HK-2 (cell line): ENCODE results near the gene CORO2A.
"Not testable (repeated sequence)": the region's sequence is repeated elsewhere in the genome, so short reads cannot be mapped to it uniquely, and the experiment has no call there.

Source experiments
- DNase-seq: peaks from one replicate; pipeline ENCODE4 v3.0.0-alpha.2; 2018; ENCODE audit not compliant: unreplicated experiment

Gene CORO2A

DNA sequence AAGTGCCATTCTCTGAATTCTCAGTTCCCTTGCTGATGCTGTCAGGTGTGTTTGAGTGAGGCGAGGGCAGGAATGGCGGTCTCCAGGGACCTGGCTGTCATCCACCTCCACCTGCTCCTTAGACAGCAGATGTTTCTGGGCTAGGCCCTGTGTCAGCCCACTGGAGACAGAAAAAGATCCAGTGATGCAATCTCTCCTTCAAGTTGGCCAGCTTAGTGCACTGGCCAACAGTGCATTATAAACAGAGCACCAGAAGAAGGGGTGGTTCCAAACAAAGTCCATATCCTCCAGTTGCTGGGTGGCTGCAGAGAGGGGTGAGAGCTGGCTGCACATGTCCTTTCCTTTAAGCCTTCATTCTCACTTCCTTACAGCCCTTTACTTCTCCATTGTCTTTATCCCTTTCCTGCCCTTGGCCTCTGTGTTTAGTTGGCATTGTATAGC is 109.4 kb downstream of the CORO2A start:
- DNase-seq, result no peak

GRCh38 chr9:98081477-98082219 is 110.8 kb downstream of the CORO2A start:
- DNase-seq, result peak; percentile 47

DNA sequence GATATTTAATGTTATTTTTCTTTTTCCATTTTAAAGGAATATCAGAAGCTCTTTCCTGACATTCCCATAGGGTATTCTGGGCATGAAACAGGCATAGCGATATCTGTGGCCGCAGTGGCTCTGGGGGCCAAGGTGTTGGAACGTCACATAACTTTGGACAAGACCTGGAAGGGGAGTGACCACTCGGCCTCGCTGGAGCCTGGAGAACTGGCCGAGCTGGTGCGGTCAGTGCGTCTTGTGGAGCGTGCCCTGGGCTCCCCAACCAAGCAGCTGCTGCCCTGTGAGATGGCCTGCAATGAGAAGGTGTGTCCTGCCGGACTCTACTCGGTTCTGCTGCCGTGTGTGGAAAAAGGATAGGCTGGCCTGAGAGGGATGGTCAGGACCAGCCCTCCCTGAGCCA is 111.7 kb downstream of the CORO2A start:
- DNase-seq, result no peak

DNA sequence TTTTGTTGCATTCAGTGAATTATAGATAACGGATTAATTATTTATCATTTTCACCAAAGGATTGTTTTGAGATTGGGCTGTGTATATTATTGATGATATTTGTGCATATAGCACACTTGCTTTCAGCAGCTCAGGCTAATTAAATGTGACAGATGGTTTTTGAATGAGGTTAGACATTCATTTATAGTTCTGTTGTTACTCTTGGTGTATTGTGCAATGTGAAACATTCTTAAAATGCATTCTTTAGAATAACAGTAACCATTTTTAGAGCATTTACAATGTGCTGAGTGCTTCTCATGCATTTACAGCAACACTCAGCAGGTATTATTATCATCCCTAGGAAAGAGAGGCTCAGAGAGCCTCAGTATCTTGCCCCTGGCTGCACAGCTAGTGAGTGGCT is 112.1 kb downstream of the CORO2A start:
- DNase-seq, result no peak

GRCh38 chr9:98078895-98079294 is 113.5 kb downstream of the CORO2A start:
- no peak for DNase-seq

GRCh38 chr9:98076514-98076890 is 115.9 kb downstream of the CORO2A start:
- not testable (repeated sequence) for DNase-seq

- peak; percentile 36 for DNase-seq
These were observed 117.1 kb downstream of the CORO2A start for GRCh38 chr9:98075332-98075805.

DNA sequence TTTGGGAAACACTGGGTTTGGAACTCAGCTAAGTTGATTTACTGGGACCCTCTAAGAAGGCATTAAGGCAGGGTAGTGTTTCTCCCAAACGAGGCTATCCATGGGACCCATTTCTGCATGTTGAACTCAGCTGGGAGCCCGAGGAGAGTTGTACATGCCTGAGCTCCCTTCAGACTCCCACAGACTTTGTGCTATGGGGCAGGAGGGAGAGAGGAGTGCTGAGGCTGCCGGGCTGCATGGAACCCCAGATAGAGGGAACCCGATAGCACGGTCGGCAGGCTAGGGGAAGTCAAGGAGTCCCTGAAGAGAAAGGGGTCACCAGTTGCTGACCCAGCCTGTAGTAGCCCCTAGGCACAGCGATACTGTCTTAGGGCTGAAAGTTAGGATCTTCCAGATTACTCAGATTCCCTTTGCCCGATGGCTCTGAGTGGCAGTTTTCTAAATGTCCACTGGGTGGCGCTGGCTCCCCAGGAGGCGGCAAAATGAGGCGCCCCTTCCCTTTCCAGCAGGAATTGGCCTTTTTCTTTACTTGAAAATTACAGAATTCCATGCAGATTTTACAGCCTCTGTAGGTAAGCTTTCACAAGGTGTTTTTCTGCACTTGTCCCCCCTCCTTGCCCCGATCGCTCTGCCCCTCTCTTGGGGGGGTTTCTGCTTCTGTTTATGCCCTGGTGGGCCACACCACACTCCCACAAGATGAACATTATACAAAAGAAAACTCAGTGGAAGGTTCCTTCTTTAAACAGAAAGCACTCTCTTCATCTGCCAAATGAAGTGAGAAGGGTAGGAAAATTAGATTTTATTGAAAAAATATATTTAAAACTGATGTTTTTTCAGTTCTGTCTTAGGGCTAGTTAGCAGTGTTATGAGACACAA is 118.1 kb downstream of the CORO2A start:
- DNase-seq, result peak; percentile 79

- no peak for DNase-seq
These were observed 120.7 kb downstream of the CORO2A start for GRCh38 chr9:98071737-98072136.
